Naive thymus-derived CD4-positive, alpha-beta T cell (primary cell): ENCODE data around the gene MDN1. TPM values are rescaled to one million over a fixed set of nuclear protein-coding genes. Genes with fewer than 3 reads are reported as not detected.

Source experiments
- ATAC-seq: fragments of 150-1000 bp; cut with Tn5 transposase; 2 replicates; pipeline ENCODE4 v1.10.0; 2021; ENCODE audit warnings: mild to moderate bottlenecking, moderate library complexity
- CTCF ChIA-PET: fragments of 350-600 bp; sonication (Branson Sonifier 250); formaldehyde crosslinking; loops from one replicate; lab custom pipeline; 2021; ENCODE audit warnings: antibody characterized with exemption; lab: Charles Lee
- POLR2A ChIA-PET: fragments of 350-600 bp; sonication (Branson Sonifier 250); formaldehyde crosslinking; loops from one replicate; lab custom pipeline; 2021; ENCODE audit warnings: antibody characterized with exemption, inconsistent platforms; lab: Charles Lee
- DNase-seq, 9 donors: peaks; one replicate each; pipeline versions ENCODE4 v3.0.0 to v3.0.0-alpha.2; 2020 to 2022; ENCODE audit warnings: mixed read lengths in 1 of 9
- H3K27ac ChIP-seq: one replicate; pipeline ENCODE4 v1.7.0; 2013; ENCODE audit warnings: mild to moderate bottlenecking, low read depth, low read length, moderate library complexity
- H3K27me3 ChIP-seq, 2 donors: one replicate each; pipeline ENCODE4 v1.7.0; 2013; ENCODE audit warnings: low read length in 2 of 2, mild to moderate bottlenecking in 2 of 2, moderate library complexity in 2 of 2; ENCODE audit not compliant: control insufficient read depth in 2 of 2, insufficient read depth in 2 of 2
- H3K36me3 ChIP-seq, 3 experiments: 1 replicate in 2 of 3; 2 replicates in 1 of 3; pipeline ENCODE4 v1.7.0; 2013; ENCODE audit warnings: low read length in 3 of 3, mild to moderate bottlenecking in 3 of 3, moderate library complexity in 1 of 3; ENCODE audit not compliant: insufficient read depth in 3 of 3, control insufficient read depth in 2 of 3
- H3K4me1 ChIP-seq, 2 donors: one replicate each; pipeline ENCODE4 v1.7.0; 2013; ENCODE audit warnings: low read length in 2 of 2, mild to moderate bottlenecking in 2 of 2, moderate library complexity in 1 of 2; ENCODE audit not compliant: control insufficient read depth in 2 of 2, insufficient read depth in 2 of 2
- H3K4me3 ChIP-seq: 2 replicates; pipeline ENCODE4 v1.7.0; 2013; ENCODE audit warnings: mild to moderate bottlenecking, low read length
- H3K9me3 ChIP-seq, 3 experiments: 1 replicate in 2 of 3; 2 replicates in 1 of 3; pipeline ENCODE4 v1.7.0; 2013; ENCODE audit warnings: low read length in 3 of 3; ENCODE audit not compliant: control insufficient read depth in 2 of 3
- H3K27ac Mint-ChIP-seq, 9 donors: one replicate each; pipeline ENCODE4 v1.8.0; 2020 to 2022; ENCODE audit warnings: mixed read lengths in 9 of 9, mild to moderate bottlenecking in 8 of 9, moderate library complexity in 5 of 9, inconsistent platforms in 2 of 9
- H3K27me3 Mint-ChIP-seq, 5 donors: one replicate each; pipeline ENCODE4 v1.8.0; 2021 to 2022; ENCODE audit warnings: mixed read lengths in 5 of 5, mild to moderate bottlenecking in 1 of 5
- H3K36me3 Mint-ChIP-seq, 5 donors: one replicate each; pipeline ENCODE4 v1.8.0; 2020 to 2022; ENCODE audit warnings: mixed read lengths in 5 of 5, mild to moderate bottlenecking in 3 of 5, inconsistent platforms in 1 of 5
- H3K4me1 Mint-ChIP-seq, 7 donors: one replicate each; pipeline ENCODE4 v1.8.0; 2020 to 2022; ENCODE audit warnings: mixed read lengths in 7 of 7, mild to moderate bottlenecking in 3 of 7, inconsistent platforms in 1 of 7
- H3K4me3 Mint-ChIP-seq, 10 donors: one replicate each; pipeline ENCODE4 v1.8.0; 2020 to 2022; ENCODE audit warnings: mild to moderate bottlenecking in 10 of 10, mixed read lengths in 10 of 10, moderate library complexity in 6 of 10, inconsistent platforms in 2 of 10
- H3K9me3 Mint-ChIP-seq, 11 donors: one replicate each; pipeline ENCODE4 v1.8.0; 2020 to 2022; ENCODE audit warnings: mixed read lengths in 11 of 11, mild to moderate bottlenecking in 4 of 11, inconsistent platforms in 1 of 11, moderate library complexity in 1 of 11
- intact Hi-C, 2 donors: fragments of 100-400 bp; cut with micrococcal nuclease; formaldehyde crosslinking; loops; one replicate each; pipeline ENCODE4 v1.15.1; 2023
- polyA plus RNA-seq, 2 donors: library from polyadenylated mRNA; unstranded; fragments of 300-500 nt; fragmentation: Illumina TruSeq; gene quantifications; one replicate each; pipeline ENCODE4 v1.2.3, GENCODE V29; 2021
- total RNA-seq, 6 experiments: library from RNA in 5 of 6; stranded (reverse) in 5 of 6; gene quantifications; 1 replicate in 5 of 6; 2 replicates in 1 of 6; pipeline ENCODE4 v1.2.3 and lab custom pipeline; 2021 to 2026

The MDN1 gene
- total and polyA plus RNA-seq, 7 experiments from 2014 or later = 8.2 to 66.1 (median 62.7) TPM

- ATAC-seq = no peak
- H3K36me3 Mint-ChIP-seq = peaks cover 8 to 42% (median 25%) of the 10 kb centered on the region in 5 donors
- peak overlapping the region in 7 of 10 donors; percentile 71 to 86 (median 72) for H3K4me3 Mint-ChIP-seq
- no peaks in the 10 kb centered on the region for H3K27me3 Mint-ChIP-seq
- Histone ChIP-seq H3K4me3 (no peak overlapping the region), H3K9me3 (no peaks in the 10 kb centered on the region), H3K27ac (no peak overlapping the region), H3K4me1 (peaks cover 16 to 21% of the 10 kb centered on the region in 2 donors), H3K27me3 (no peaks in the 10 kb centered on the region), H3K36me3 (peaks cover 0 to 25% (median 4%) of the 10 kb centered on the region in 3 experiments)
- CTCF ChIA-PET = interaction anchor here (1.0 kb wide), 1 partner anchor 359 kb away, joined by 3 read pairs; no protein-coding TSS in a partner anchor
- intact Hi-C loops = no loop called here
- POLR2A ChIA-PET = interaction anchor here (0.5 to 1.6 kb wide), 2 partner anchors 17 to 26 kb away, joined by 4 to 6 read pairs; partner anchors contain the start of gene MDN1
- peaks cover 27 to 33% (median 28%) of the 10 kb centered on the region in 7 donors for H3K4me1 Mint-ChIP-seq
- H3K9me3 Mint-ChIP-seq = no peaks in the 10 kb centered on the region
- no peak for DNase-seq
- H3K27ac Mint-ChIP-seq = peak overlapping the region in 3 of 9 donors; percentile 56 to 72 (median 65)
These were observed 26.0 kb downstream of the MDN1 start for GRCh38 chr6:89793586-89793985.

GRCh38 chr6:89792881-89793280 lies 26.7 kb downstream of the MDN1 start:
- peak overlapping the region in 3 of 9 donors; percentile 59 to 82 (median 65) for H3K27ac Mint-ChIP-seq
- H3K36me3 Mint-ChIP-seq = peaks cover 13 to 49% (median 32%) of the 10 kb centered on the region in 5 donors
- peaks cover 16 to 21% of the 10 kb centered on the region in 2 donors for H3K4me1 ChIP-seq
- peak overlapping the region in 8 of 10 donors; percentile 1 to 79 (median 46) for H3K4me3 Mint-ChIP-seq
- peaks cover 4 to 31% (median 6%) of the 10 kb centered on the region in 3 experiments for H3K36me3 ChIP-seq
- H3K27ac ChIP-seq = no peak overlapping the region
- CTCF ChIA-PET = interaction anchor here (0.6 to 1.0 kb wide), 2 partner anchors 182 to 359 kb away, joined by 3 read pairs; no protein-coding TSS in a partner anchor
- no peak overlapping the region for H3K4me3 ChIP-seq
- peaks cover 27 to 33% (median 30%) of the 10 kb centered on the region in 7 donors for H3K4me1 Mint-ChIP-seq
- intact Hi-C loops = no loop called here
- POLR2A ChIA-PET = interaction anchor here (1.6 kb wide), 1 partner anchor 27 kb away, joined by 6 read pairs; the partner anchor contains the start of gene MDN1
- no peak for DNase-seq
- no peaks in the 10 kb centered on the region for H3K9me3 ChIP-seq
- no peaks in the 10 kb centered on the region for H3K9me3 Mint-ChIP-seq
- peak; percentile 71 for ATAC-seq
- H3K27me3 Mint-ChIP-seq = no peaks in the 10 kb centered on the region
- no peaks in the 10 kb centered on the region for H3K27me3 ChIP-seq

DNA sequence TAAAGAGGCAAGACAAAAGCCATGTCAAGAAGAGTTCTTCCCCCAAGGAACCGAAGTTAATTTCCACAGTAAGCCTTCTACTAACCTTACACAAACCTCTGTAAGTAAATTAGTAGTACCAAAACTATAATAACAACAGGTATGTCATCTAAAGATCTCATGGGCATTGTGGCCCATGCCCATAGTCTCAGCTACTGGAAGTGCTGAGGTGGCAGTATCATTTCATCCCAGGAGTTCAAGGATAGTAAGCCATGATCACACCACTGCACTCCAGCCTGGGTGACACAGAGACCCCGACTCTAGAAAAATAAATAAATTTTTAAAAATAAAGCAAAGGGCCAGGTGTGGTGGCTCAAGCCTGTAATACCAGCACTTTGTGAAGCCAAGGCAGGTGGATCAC lies 29.2 kb downstream of the MDN1 start:
- ATAC-seq = no peak
- ChIA-PET POLR2A (no interaction called here), CTCF (no interaction called here)
- H3K36me3 Mint-ChIP-seq = peaks cover 16 to 57% (median 40%) of the 10 kb centered on the region in 5 donors
- intact Hi-C loops = no loop called here
- Histone ChIP-seq H3K27ac (no peak overlapping the region), H3K4me1 (peaks cover 16 to 21% of the 10 kb centered on the region in 2 donors), H3K36me3 (peaks cover 4 to 49% (median 6%) of the 10 kb centered on the region in 3 experiments), H3K9me3 (no peaks in the 10 kb centered on the region), H3K4me3 (no peak overlapping the region), H3K27me3 (no peaks in the 10 kb centered on the region)
- H3K27me3 Mint-ChIP-seq = no peaks in the 10 kb centered on the region
- H3K27ac Mint-ChIP-seq = no peak overlapping the region
- H3K4me1 Mint-ChIP-seq = peaks cover 26 to 35% (median 27%) of the 10 kb centered on the region in 7 donors
- DNase-seq = no peak
- no peak overlapping the region for H3K4me3 Mint-ChIP-seq
- H3K9me3 Mint-ChIP-seq = no peaks in the 10 kb centered on the region

GRCh38 chr6:89789980-89790379 lies 29.6 kb downstream of the MDN1 start:
- Histone ChIP-seq H3K9me3 (no peaks in the 10 kb centered on the region), H3K36me3 (peaks cover 4 to 53% (median 6%) of the 10 kb centered on the region in 3 experiments), H3K4me1 (peaks cover 16 to 20% of the 10 kb centered on the region in 2 donors), H3K27ac (no peak overlapping the region), H3K4me3 (no peak overlapping the region), H3K27me3 (no peaks in the 10 kb centered on the region)
- no peak overlapping the region for H3K4me3 Mint-ChIP-seq
- H3K27ac Mint-ChIP-seq = no peak overlapping the region
- CTCF ChIA-PET = no interaction called here
- H3K36me3 Mint-ChIP-seq = peaks cover 17 to 57% (median 42%) of the 10 kb centered on the region in 5 donors
- no peak for ATAC-seq
- H3K27me3 Mint-ChIP-seq = no peaks in the 10 kb centered on the region
- peaks cover 22 to 30% (median 23%) of the 10 kb centered on the region in 7 donors for H3K4me1 Mint-ChIP-seq
- no peak for DNase-seq
- intact Hi-C loops = no loop called here
- POLR2A ChIA-PET = no interaction called here
- no peaks in the 10 kb centered on the region for H3K9me3 Mint-ChIP-seq

GRCh38 chr6:89787660-89788328 lies 31.8 kb downstream of the MDN1 start:
- H3K9me3 ChIP-seq = no peaks in the 10 kb centered on the region
- H3K27ac ChIP-seq = no peak overlapping the region
- POLR2A ChIA-PET = interaction anchor here (1.0 to 1.1 kb wide), 2 partner anchors 32 to 155 kb away, joined by 3 read pairs; partner anchors contain the start of gene MDN1
- Mint-ChIP-seq H3K27ac (no peak overlapping the region), H3K4me3 (no peak overlapping the region), H3K36me3 (peaks cover 21 to 63% (median 57%) of the 10 kb centered on the region in 5 donors), H3K27me3 (no peaks in the 10 kb centered on the region), H3K4me1 (peaks cover under 1 to 9% (median 1%) of the 10 kb centered on the region in 7 donors), H3K9me3 (peaks cover 0 to 7% (median 2%) of the 10 kb centered on the region in 11 donors)
- no peak overlapping the region for H3K4me3 ChIP-seq
- CTCF ChIA-PET = interaction anchor here (0.6 kb wide), 1 partner anchor 139 kb away, joined by 5 read pairs; no protein-coding TSS in a partner anchor
- DNase-seq = no peak
- H3K27me3 ChIP-seq = no peaks in the 10 kb centered on the region
- ATAC-seq = no peak
- H3K4me1 ChIP-seq = no peaks in the 10 kb centered on the region
- intact Hi-C loops = no loop called here
- H3K36me3 ChIP-seq = peaks cover 6 to 66% (median 11%) of the 10 kb centered on the region in 3 experiments

GRCh38 chr6:89786970-89787369 lies 32.6 kb downstream of the MDN1 start:
- H3K4me1 Mint-ChIP-seq = peaks cover 0 to 7% (median 0%) of the 10 kb centered on the region in 7 donors
- H3K36me3 Mint-ChIP-seq = peaks cover 21 to 67% (median 62%) of the 10 kb centered on the region in 5 donors
- intact Hi-C loops = no loop called here
- no peak overlapping the region for H3K4me3 ChIP-seq
- ATAC-seq = no peak
- peaks cover 0 to 7% (median 2%) of the 10 kb centered on the region in 11 donors for H3K9me3 Mint-ChIP-seq
- no peak overlapping the region for H3K27ac Mint-ChIP-seq
- no peak overlapping the region for H3K4me3 Mint-ChIP-seq
- H3K27me3 Mint-ChIP-seq = no peaks in the 10 kb centered on the region
- ChIA-PET CTCF (no interaction called here), POLR2A (interaction anchor here (1.0 kb wide), 1 partner anchor 32 kb away, joined by 3 read pairs; the partner anchor contains the start of gene MDN1)
- no peak overlapping the region for H3K27ac ChIP-seq
- no peaks in the 10 kb centered on the region for H3K27me3 ChIP-seq
- no peaks in the 10 kb centered on the region for H3K9me3 ChIP-seq
- DNase-seq = no peak
- no peaks in the 10 kb centered on the region for H3K4me1 ChIP-seq
- peaks cover 6 to 70% (median 11%) of the 10 kb centered on the region in 3 experiments for H3K36me3 ChIP-seq
